ENCODE data around the gene KLHL13.
"Not testable (repeated sequence)": the region's sequence is repeated elsewhere in the genome, so short reads cannot be mapped to it uniquely, and the experiment has no call there.

KLHL13 gene

GRCh38 chrX:117989512-117989911, 127.1 kb downstream of the KLHL13 start:
- no peak for DNase-seq

- DNase-seq = no peak
These were observed 129.2 kb downstream of the KLHL13 start for GRCh38 chrX:117987373-117987772.

GRCh38 chrX:117985241-117985640, 131.4 kb downstream of the KLHL13 start:
- no peak for DNase-seq

- no peak for DNase-seq
These were observed 133.8 kb downstream of the KLHL13 start for GRCh38 chrX:117982694-117983392.

GRCh38 chrX:117978402-117978801, 138.2 kb downstream of the KLHL13 start:
- DNase-seq = no peak

GRCh38 chrX:117977526-117977925, 139.1 kb downstream of the KLHL13 start:
- no peak for DNase-seq

- no peak for DNase-seq
These were observed 143.4 kb downstream of the KLHL13 start for GRCh38 chrX:117973110-117973807.

- DNase-seq = no peak
These were observed 143.9 kb downstream of the KLHL13 start for GRCh38 chrX:117972711-117973109.

- DNase-seq = no peak
These were observed 146.8 kb downstream of the KLHL13 start for GRCh38 chrX:117969782-117970181.

- DNase-seq = no peak
These were observed 147.3 kb downstream of the KLHL13 start for GRCh38 chrX:117969328-117969727.

- no peak for DNase-seq
These were observed 157.6 kb downstream of the KLHL13 start for GRCh38 chrX:117959045-117959444.

GRCh38 chrX:117957128-117957527, 159.5 kb downstream of the KLHL13 start:
- no peak for DNase-seq

GRCh38 chrX:117939296-117939695, 177.3 kb downstream of the KLHL13 start:
- DNase-seq = not testable (repeated sequence)

GRCh38 chrX:117936118-117936517, 180.5 kb downstream of the KLHL13 start:
- DNase-seq = no peak

GRCh38 chrX:117930116-117930515, 186.5 kb downstream of the KLHL13 start:
- not testable (repeated sequence) for DNase-seq

- DNase-seq = no peak
These were observed 196.9 kb downstream of the KLHL13 start for GRCh38 chrX:117919755-117920154.

GRCh38 chrX:117910216-117910615, 206.4 kb downstream of the KLHL13 start:
- DNase-seq = no peak

GRCh38 chrX:117898226-117898625, 218.4 kb downstream of the KLHL13 start:
- no peak for DNase-seq

GRCh38 chrX:117895418-117895817, 221.2 kb downstream of the KLHL13 start:
- DNase-seq = no peak

GRCh38 chrX:117892469-117892868, 224.1 kb downstream of the KLHL13 start:
- DNase-seq = no peak

- DNase-seq = no peak
These were observed 244.8 kb downstream of the KLHL13 start for GRCh38 chrX:117871796-117872195.

GRCh38 chrX:117860517-117860916, 256.1 kb downstream of the KLHL13 start:
- no peak for DNase-seq

GRCh38 chrX:117854806-117855205, 261.8 kb downstream of the KLHL13 start:
- no peak for DNase-seq

- no peak for DNase-seq
These were observed 265.6 kb downstream of the KLHL13 start for GRCh38 chrX:117851025-117851424.
